WTC11 (cell line): ENCODE data around the gene PCDHGA1. TPM values are rescaled to one million over a fixed set of nuclear protein-coding genes. Genes with fewer than 3 reads are reported as not detected.

Source experiments
- ATAC-seq: fragments of 200-7000 bp; cut with Tn5 transposase; 2 replicates; pipeline ENCODE4 v1.10.0; 2021; ENCODE audit warnings: mild to moderate bottlenecking, moderate library complexity
- CTCF ChIA-PET: fragments of 300-600 bp; sonication (Branson Sonifier 250); formaldehyde crosslinking; loops from one replicate; lab custom pipeline; 2021; ENCODE audit warnings: antibody characterized with exemption; lab: Charles Lee
- POLR2A ChIA-PET: fragments of 350-600 bp; sonication (Branson Sonifier 250); formaldehyde crosslinking; loops from one replicate; lab custom pipeline; 2021; ENCODE audit warnings: antibody characterized with exemption; lab: Charles Lee
- DNase-seq: peaks from one replicate; pipeline ENCODE4 v3.0.0; 2021; ENCODE audit warnings: low spot score
- H3K27ac Mint-ChIP-seq: 2 replicates; pipeline ENCODE4 v1.8.0; 2021; ENCODE audit warnings: mixed read lengths
- H3K27me3 Mint-ChIP-seq: 2 replicates; pipeline ENCODE4 v1.8.0; 2021; ENCODE audit warnings: low read depth, mild to moderate bottlenecking, moderate library complexity, mixed read lengths
- H3K36me3 Mint-ChIP-seq: 2 replicates; pipeline ENCODE4 v1.8.0; 2021; ENCODE audit warnings: mixed read lengths
- H3K4me1 Mint-ChIP-seq: 2 replicates; pipeline ENCODE4 v1.8.0; 2022; ENCODE audit warnings: mixed read lengths
- H3K4me3 Mint-ChIP-seq: 2 replicates; pipeline ENCODE4 v1.8.0; 2021; ENCODE audit warnings: mild to moderate bottlenecking, moderate library complexity, mixed read lengths
- H3K9me3 Mint-ChIP-seq: 2 replicates; pipeline ENCODE4 v1.8.0; 2021; ENCODE audit warnings: mixed read lengths
- CREB1 ChIP-seq: sonication (generic); formaldehyde crosslinking; IDR thresholded peaks from 2 replicates; pipeline ENCODE4 v1.8.0; 2023; ENCODE audit warnings: mild to moderate bottlenecking, missing genetic modification reagents
- ESRRA ChIP-seq: sonication (generic); formaldehyde crosslinking; IDR thresholded peaks from 2 replicates; pipeline ENCODE4 v1.8.1; 2022; ENCODE audit warnings: mild to moderate bottlenecking, missing genetic modification reagents, borderline replicate concordance
- FOXJ3 ChIP-seq: sonication (generic); formaldehyde crosslinking; IDR thresholded peaks from 2 replicates; pipeline ENCODE4 v1.9.0; 2021; ENCODE audit warnings: missing genetic modification reagents, mild to moderate bottlenecking, borderline replicate concordance
- JUN ChIP-seq: sonication (generic); formaldehyde crosslinking; IDR thresholded peaks from 2 replicates; pipeline ENCODE4 v1.8.0; 2023; ENCODE audit warnings: mild to moderate bottlenecking, missing genetic modification reagents
- NR1H2 ChIP-seq: sonication (generic); formaldehyde crosslinking; IDR thresholded peaks from 2 replicates; pipeline ENCODE4 v1.9.0; 2021; ENCODE audit warnings: mild to moderate bottlenecking, moderate library complexity, missing genetic modification reagents
- NR2C2 ChIP-seq: sonication (generic); formaldehyde crosslinking; IDR thresholded peaks from 2 replicates; pipeline ENCODE4 v1.8.0; 2022; ENCODE audit warnings: mild to moderate bottlenecking, missing genetic modification reagents
- ZNF121 ChIP-seq: sonication (generic); formaldehyde crosslinking; IDR thresholded peaks from 2 replicates; pipeline ENCODE4 v1.8.0; 2023; ENCODE audit warnings: missing genetic modification reagents
- total RNA-seq: library from RNA; stranded (reverse); gene quantifications from 3 replicates; pipeline ENCODE4 v1.2.3, GENCODE V29; 2021
- TF ChIP-seq, protein P1 (sequence below): fragments of 250-450 bp; sonication (Bioruptor Pico); IDR thresholded peaks from 2 replicates; pipeline ENCODE4 v1.9.0; 2021; ENCODE audit warnings: mild to moderate bottlenecking, borderline replicate concordance
- TF ChIP-seq, protein P2 (sequence below): sonication (generic); formaldehyde crosslinking; IDR thresholded peaks from 2 replicates; pipeline ENCODE4 v1.8.1; 2023; ENCODE audit warnings: mild to moderate bottlenecking, missing genetic modification reagents, moderate library complexity
- TF ChIP-seq, protein P3 (sequence below): fragments of 200-600 bp; IDR thresholded peaks from 2 replicates; pipeline ENCODE4 v1.8.0; 2022; ENCODE audit warnings: antibody characterized with exemption
- TF ChIP-seq, protein P4 (sequence below): fragments of 250-450 bp; sonication (Bioruptor Pico); IDR thresholded peaks from 2 replicates; pipeline ENCODE4 v1.9.0; 2021; ENCODE audit warnings: moderate library complexity, mild to moderate bottlenecking, inconsistent platforms, borderline replicate concordance
- TF ChIP-seq, protein P5 (sequence below): sonication (generic); formaldehyde crosslinking; IDR thresholded peaks from 2 replicates; pipeline ENCODE4 v1.8.1; 2022; ENCODE audit warnings: missing genetic modification reagents, borderline replicate concordance
- TF ChIP-seq, protein P6 (sequence below): fragments of 250-450 bp; sonication (Bioruptor Pico); IDR thresholded peaks from 2 replicates; pipeline ENCODE4 v1.8.0; 2021; ENCODE audit warnings: mild to moderate bottlenecking
- TF ChIP-seq, protein P7 (sequence below): sonication (generic); formaldehyde crosslinking; IDR thresholded peaks from 2 replicates; pipeline ENCODE4 v1.8.0; 2022; ENCODE audit warnings: mild to moderate bottlenecking, missing genetic modification reagents

PCDHGA1 gene
- total RNA-seq, 1 experiment from 2014 or later: 1.5 TPM

DNA sequence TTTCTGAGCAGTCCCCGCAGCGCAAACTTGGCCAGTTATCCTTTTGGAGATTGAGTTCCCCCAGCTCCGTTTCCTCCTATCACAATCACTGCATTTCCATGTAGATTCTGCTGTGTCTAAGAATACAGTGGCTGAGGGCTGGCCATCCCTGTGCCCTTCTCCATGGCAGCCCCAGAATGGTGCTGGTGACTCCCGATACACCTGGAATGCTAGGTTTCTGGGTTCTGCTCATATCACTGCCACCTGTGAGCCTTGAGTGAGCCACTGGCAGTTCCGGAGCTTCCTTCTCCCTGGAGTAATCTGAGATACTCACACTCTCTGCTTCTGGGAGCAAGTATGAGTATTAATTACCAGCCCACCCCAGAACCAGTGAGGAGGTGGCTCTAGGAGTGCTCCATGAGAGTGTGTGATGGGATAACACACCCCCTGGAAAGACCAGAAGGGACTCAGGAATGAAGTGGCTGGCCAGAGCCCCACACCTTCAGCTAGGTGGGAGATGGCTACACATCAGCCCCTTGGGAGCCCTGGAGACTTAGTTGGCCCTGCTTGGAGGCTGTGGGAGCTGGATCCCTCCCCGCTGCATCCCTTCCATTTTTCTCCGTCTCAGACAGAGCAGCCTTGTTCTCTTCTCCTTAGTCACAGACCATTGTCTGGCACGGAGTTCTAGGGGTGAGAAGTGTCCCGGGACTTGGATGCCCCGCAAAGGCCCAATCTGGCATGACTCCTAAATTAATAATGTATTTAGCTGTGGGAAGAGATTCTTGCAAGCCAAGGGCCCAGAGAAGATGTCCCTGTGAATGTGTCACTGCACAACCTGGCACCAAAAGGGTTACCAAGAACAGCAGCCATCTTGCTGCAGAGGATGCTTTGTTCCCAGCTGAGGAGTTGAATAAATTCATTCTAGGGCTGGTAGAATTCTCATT lies 163.4 kb downstream of the PCDHGA1 start:
- no peak overlapping the region for H3K27ac Mint-ChIP-seq
- peaks cover 13% of the 10 kb centered on the region for H3K36me3 Mint-ChIP-seq

More for the DNA sequence above, 163.4 kb downstream of the PCDHGA1 start:
- H3K27me3 Mint-ChIP-seq: peaks cover 51% of the 10 kb centered on the region
- no peak overlapping the region for H3K4me3 Mint-ChIP-seq
- ATAC-seq: no peak
- TF ChIP-seq NR1H2 (CRISPR knock-in tag) (no peak), JUN (CRISPR knock-in tag) (no peak), ZNF121 (CRISPR knock-in tag) (no peak), FOXJ3 (CRISPR knock-in tag) (no peak), ESRRA (no peak), CREB1 (CRISPR knock-in tag) (no peak), NR2C2 (CRISPR knock-in tag) (no peak)
- TF ChIP-seq, protein P1, sequence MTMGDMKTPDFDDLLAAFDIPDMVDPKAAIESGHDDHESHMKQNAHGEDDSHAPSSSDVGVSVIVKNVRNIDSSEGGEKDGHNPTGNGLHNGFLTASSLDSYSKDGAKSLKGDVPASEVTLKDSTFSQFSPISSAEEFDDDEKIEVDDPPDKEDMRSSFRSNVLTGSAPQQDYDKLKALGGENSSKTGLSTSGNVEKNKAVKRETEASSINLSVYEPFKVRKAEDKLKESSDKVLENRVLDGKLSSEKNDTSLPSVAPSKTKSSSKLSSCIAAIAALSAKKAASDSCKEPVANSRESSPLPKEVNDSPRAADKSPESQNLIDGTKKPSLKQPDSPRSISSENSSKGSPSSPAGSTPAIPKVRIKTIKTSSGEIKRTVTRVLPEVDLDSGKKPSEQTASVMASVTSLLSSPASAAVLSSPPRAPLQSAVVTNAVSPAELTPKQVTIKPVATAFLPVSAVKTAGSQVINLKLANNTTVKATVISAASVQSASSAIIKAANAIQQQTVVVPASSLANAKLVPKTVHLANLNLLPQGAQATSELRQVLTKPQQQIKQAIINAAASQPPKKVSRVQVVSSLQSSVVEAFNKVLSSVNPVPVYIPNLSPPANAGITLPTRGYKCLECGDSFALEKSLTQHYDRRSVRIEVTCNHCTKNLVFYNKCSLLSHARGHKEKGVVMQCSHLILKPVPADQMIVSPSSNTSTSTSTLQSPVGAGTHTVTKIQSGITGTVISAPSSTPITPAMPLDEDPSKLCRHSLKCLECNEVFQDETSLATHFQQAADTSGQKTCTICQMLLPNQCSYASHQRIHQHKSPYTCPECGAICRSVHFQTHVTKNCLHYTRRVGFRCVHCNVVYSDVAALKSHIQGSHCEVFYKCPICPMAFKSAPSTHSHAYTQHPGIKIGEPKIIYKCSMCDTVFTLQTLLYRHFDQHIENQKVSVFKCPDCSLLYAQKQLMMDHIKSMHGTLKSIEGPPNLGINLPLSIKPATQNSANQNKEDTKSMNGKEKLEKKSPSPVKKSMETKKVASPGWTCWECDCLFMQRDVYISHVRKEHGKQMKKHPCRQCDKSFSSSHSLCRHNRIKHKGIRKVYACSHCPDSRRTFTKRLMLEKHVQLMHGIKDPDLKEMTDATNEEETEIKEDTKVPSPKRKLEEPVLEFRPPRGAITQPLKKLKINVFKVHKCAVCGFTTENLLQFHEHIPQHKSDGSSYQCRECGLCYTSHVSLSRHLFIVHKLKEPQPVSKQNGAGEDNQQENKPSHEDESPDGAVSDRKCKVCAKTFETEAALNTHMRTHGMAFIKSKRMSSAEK (CRISPR knock-in tag): no peak
- TF ChIP-seq, protein P2, sequence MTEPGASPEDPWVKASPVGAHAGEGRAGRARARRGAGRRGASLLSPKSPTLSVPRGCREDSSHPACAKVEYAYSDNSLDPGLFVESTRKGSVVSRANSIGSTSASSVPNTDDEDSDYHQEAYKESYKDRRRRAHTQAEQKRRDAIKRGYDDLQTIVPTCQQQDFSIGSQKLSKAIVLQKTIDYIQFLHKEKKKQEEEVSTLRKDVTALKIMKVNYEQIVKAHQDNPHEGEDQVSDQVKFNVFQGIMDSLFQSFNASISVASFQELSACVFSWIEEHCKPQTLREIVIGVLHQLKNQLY: no peak
- TF ChIP-seq, protein P3, sequence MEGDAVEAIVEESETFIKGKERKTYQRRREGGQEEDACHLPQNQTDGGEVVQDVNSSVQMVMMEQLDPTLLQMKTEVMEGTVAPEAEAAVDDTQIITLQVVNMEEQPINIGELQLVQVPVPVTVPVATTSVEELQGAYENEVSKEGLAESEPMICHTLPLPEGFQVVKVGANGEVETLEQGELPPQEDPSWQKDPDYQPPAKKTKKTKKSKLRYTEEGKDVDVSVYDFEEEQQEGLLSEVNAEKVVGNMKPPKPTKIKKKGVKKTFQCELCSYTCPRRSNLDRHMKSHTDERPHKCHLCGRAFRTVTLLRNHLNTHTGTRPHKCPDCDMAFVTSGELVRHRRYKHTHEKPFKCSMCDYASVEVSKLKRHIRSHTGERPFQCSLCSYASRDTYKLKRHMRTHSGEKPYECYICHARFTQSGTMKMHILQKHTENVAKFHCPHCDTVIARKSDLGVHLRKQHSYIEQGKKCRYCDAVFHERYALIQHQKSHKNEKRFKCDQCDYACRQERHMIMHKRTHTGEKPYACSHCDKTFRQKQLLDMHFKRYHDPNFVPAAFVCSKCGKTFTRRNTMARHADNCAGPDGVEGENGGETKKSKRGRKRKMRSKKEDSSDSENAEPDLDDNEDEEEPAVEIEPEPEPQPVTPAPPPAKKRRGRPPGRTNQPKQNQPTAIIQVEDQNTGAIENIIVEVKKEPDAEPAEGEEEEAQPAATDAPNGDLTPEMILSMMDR: no peak
- TF ChIP-seq, protein P4, sequence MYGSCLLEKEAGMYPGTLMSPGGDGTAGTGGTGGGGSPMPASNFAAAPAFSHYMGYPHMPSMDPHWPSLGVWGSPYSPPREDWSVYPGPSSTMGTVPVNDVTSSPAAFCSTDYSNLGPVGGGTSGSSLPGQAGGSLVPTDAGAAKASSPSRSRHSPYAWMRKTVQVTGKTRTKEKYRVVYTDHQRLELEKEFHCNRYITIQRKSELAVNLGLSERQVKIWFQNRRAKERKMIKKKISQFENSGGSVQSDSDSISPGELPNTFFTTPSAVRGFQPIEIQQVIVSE (CRISPR knock-in tag): no peak
- TF ChIP-seq, protein P5, sequence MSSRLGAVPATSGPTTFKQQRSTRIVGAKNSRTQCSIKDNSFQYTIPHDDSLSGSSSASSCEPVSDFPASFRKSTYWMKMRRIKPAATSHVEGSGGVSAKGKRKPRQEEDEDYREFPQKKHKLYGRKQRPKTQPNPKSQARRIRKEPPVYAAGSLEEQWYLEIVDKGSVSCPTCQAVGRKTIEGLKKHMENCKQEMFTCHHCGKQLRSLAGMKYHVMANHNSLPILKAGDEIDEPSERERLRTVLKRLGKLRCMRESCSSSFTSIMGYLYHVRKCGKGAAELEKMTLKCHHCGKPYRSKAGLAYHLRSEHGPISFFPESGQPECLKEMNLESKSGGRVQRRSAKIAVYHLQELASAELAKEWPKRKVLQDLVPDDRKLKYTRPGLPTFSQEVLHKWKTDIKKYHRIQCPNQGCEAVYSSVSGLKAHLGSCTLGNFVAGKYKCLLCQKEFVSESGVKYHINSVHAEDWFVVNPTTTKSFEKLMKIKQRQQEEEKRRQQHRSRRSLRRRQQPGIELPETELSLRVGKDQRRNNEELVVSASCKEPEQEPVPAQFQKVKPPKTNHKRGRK: no peak
- TF ChIP-seq, protein P6, sequence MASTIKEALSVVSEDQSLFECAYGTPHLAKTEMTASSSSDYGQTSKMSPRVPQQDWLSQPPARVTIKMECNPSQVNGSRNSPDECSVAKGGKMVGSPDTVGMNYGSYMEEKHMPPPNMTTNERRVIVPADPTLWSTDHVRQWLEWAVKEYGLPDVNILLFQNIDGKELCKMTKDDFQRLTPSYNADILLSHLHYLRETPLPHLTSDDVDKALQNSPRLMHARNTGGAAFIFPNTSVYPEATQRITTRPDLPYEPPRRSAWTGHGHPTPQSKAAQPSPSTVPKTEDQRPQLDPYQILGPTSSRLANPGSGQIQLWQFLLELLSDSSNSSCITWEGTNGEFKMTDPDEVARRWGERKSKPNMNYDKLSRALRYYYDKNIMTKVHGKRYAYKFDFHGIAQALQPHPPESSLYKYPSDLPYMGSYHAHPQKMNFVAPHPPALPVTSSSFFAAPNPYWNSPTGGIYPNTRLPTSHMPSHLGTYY (CRISPR knock-in tag): no peak
- TF ChIP-seq, protein P7, sequence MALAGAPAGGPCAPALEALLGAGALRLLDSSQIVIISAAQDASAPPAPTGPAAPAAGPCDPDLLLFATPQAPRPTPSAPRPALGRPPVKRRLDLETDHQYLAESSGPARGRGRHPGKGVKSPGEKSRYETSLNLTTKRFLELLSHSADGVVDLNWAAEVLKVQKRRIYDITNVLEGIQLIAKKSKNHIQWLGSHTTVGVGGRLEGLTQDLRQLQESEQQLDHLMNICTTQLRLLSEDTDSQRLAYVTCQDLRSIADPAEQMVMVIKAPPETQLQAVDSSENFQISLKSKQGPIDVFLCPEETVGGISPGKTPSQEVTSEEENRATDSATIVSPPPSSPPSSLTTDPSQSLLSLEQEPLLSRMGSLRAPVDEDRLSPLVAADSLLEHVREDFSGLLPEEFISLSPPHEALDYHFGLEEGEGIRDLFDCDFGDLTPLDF (CRISPR knock-in tag): no peak
- TF ChIP-seq, all 79 proteins: peak for 0
- Mint-ChIP-seq H3K9me3 (no peaks in the 10 kb centered on the region), H3K4me1 (peaks cover 50% of the 10 kb centered on the region)
- ChIA-PET CTCF (interaction anchor here (0.6 to 6.8 kb wide), 17 partner anchors 8 to 270 kb away, joined by 3 to 113 read pairs (median 11); partner anchors contain the start of genes PCDHB14, PCDHGA1, PCDHGA10 and PCDHGA11), POLR2A (interaction anchor here (4.5 kb wide), 1 partner anchor 9 kb away, joined by 17 read pairs; the partner anchor contains the start of gene PCDHGC4)
- no peak for DNase-seq
